SK-N-SH treated with all-trans-retinoic acid at 6 μM for 48 hours (cell line): ENCODE results near the gene ZNF701.

Experiments
- ATAC-seq: fragments of 200-7000 bp; cut with Tn5 transposase; 3 replicates; pipeline ENCODE4 v1.9.1; 2020; ENCODE audit warnings: mild to moderate bottlenecking, moderate library complexity
- ARNTL ChIP-seq: fragments of 450-650 bp; formaldehyde crosslinking; IDR thresholded peaks from 2 replicates; pipeline ENCODE4 v1.5.0; 2020; ENCODE audit warnings: low read depth, mild to moderate bottlenecking, moderate library complexity, borderline replicate concordance
- CSDC2 ChIP-seq: fragments of 250-450 bp; sonication (Bioruptor Pico); IDR thresholded peaks from 2 replicates; pipeline ENCODE4 v1.5.0; 2020; ENCODE audit warnings: mild to moderate bottlenecking, moderate library complexity
- ESRRG ChIP-seq: fragments of 250-450 bp; sonication (Bioruptor Pico); IDR thresholded peaks from 2 replicates; pipeline ENCODE4 v1.6.1; 2021; ENCODE audit warnings: mild to moderate bottlenecking
- GLIS3 ChIP-seq: fragments of 250-450 bp; sonication (Bioruptor Pico); IDR thresholded peaks from 2 replicates; pipeline ENCODE4 v1.5.0; 2020; ENCODE audit warnings: mild to moderate bottlenecking, moderate library complexity
- ISL1 ChIP-seq: fragments of 250-450 bp; sonication (Bioruptor Pico); IDR thresholded peaks from 2 replicates; pipeline ENCODE4 v2.1.2; 2022; ENCODE audit warnings: mild to moderate bottlenecking, moderate library complexity
- OSR1 ChIP-seq: fragments of 250-450 bp; sonication (Bioruptor Pico); IDR thresholded peaks from 2 replicates; pipeline ENCODE4 v1.8.0; 2022; ENCODE audit warnings: moderate library complexity, mild to moderate bottlenecking, inconsistent platforms
- RARB ChIP-seq: fragments of 250-450 bp; sonication (Bioruptor Pico); IDR thresholded peaks from 2 replicates; pipeline ENCODE4 v1.8.0; 2021; ENCODE audit warnings: mild to moderate bottlenecking, moderate library complexity
- SNAI2 ChIP-seq: fragments of 250-450 bp; sonication (Bioruptor Pico); IDR thresholded peaks from 2 replicates; pipeline ENCODE4 v1.5.0; 2020; ENCODE audit warnings: mild to moderate bottlenecking, moderate library complexity
- TCF4 ChIP-seq: fragments of 250-450 bp; sonication (Bioruptor Pico); IDR thresholded peaks from 2 replicates; pipeline ENCODE4 v1.8.0; 2021; ENCODE audit warnings: mild to moderate bottlenecking, moderate library complexity, borderline replicate concordance
- TOX ChIP-seq: fragments of 250-450 bp; sonication (Bioruptor Pico); IDR thresholded peaks from 2 replicates; pipeline ENCODE4 v1.8.0; 2021; ENCODE audit warnings: mild to moderate bottlenecking, moderate library complexity, borderline replicate concordance
- ZC3H10 ChIP-seq: fragments of 250-450 bp; sonication (Bioruptor Pico); IDR thresholded peaks from 2 replicates; pipeline ENCODE4 v1.5.1; 2021; ENCODE audit warnings: mild to moderate bottlenecking, moderate library complexity
- ZFP30 ChIP-seq: fragments of 450-650 bp; formaldehyde crosslinking; IDR thresholded peaks from 2 replicates; pipeline ENCODE4 v1.5.0; 2022; ENCODE audit warnings: mild to moderate bottlenecking, moderate library complexity
- ZNF565 ChIP-seq: fragments of 450-650 bp; formaldehyde crosslinking; conservative IDR thresholded peaks from 2 replicates; pipeline ENCODE4 v1.5.0; 2020; ENCODE audit warnings: low read depth, mild to moderate bottlenecking, moderate library complexity
- ZNF70 ChIP-seq: fragments of 450-650 bp; formaldehyde crosslinking; IDR thresholded peaks from 2 replicates; pipeline ENCODE4 v1.5.0; 2020; ENCODE audit warnings: mild to moderate bottlenecking, moderate library complexity
- ZNF8 ChIP-seq: fragments of 450-650 bp; formaldehyde crosslinking; IDR thresholded peaks from 2 replicates; pipeline ENCODE4 v1.5.0; 2020; ENCODE audit warnings: mild to moderate bottlenecking, moderate library complexity
- TF ChIP-seq, protein P1 (sequence below): fragments of 250-450 bp; sonication (Bioruptor Pico); IDR thresholded peaks from 2 replicates; pipeline ENCODE4 v1.8.0; 2021; ENCODE audit warnings: low read depth, mild to moderate bottlenecking, moderate library complexity, borderline replicate concordance
- TF ChIP-seq, protein P2 (sequence below): fragments of 250-450 bp; sonication (Bioruptor Pico); IDR thresholded peaks from 2 replicates; pipeline ENCODE4 v1.8.0; 2020; ENCODE audit warnings: mild to moderate bottlenecking, moderate library complexity, borderline replicate concordance
- TF ChIP-seq, protein P3 (sequence below): fragments of 250-450 bp; sonication (Bioruptor Pico); IDR thresholded peaks from 2 replicates; pipeline ENCODE4 v1.5.0; 2020; ENCODE audit warnings: mild to moderate bottlenecking, moderate library complexity
- TF ChIP-seq, protein P4 (sequence below): fragments of 250-450 bp; sonication (Bioruptor Pico); IDR thresholded peaks from 2 replicates; pipeline ENCODE4 v1.5.1; 2021; ENCODE audit warnings: mild to moderate bottlenecking, moderate library complexity

ZNF701 gene

DNA sequence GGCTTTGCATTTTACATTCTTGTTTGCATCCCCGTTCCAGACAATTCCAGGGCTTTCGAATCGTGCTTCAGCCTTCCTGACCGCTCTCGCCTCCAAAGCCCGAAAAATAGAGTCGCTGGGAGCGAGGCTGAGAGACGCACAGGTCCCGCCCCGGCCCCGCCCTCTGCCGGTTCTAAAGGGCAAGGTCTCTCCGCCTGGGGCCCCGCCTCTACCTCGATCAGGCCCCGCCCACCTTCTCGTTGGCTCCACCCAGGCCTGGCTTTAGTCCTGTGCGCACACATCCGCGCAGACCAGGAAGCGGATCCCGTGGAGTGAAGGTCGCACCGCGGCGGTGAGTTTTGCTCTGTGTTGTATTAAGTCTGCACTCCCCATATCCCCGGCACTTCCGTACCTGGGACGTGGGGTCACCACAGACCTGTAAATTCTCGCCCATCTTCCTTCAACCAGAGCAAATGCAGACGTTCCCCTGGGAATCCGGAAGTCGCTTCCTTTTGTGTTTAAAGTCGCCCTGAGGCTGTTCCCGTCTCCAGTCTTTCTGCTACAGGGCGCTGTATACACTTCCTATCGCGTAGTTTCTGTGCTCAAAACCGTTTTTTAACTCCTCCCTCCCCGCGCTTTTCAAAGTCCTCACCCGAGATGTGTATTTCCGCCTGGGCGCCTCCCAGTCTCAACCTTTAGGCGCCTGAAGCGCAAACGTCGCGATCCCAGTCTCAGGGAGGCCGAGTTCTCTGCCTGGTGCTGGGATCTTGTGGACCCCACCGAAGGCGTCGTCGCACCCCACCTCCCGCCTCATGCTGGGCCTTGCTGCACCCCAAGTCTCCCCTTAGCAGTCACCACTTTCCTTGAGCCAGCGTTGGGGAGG lies at the start of gene ZNF701:
ZNF701 (plus strand) TSS at position 288 of the 862 bp plus-strand sequence. CDS start 3,861 bp downstream, outside the sequence.
- peak; percentile 99 for ATAC-seq
- TF ChIP-seq ZNF70 (CRISPR knock-in tag) (no peak), ZNF565 (CRISPR knock-in tag) (no peak), OSR1 (CRISPR knock-in tag) (no peak), ZC3H10 (CRISPR knock-in tag) (no peak), TCF4 (CRISPR knock-in tag) (no peak), ISL1 (no peak), ESRRG (CRISPR knock-in tag) (no peak), RARB (CRISPR knock-in tag) (no peak), ARNTL (no peak)
- TF ChIP-seq, protein P1, sequence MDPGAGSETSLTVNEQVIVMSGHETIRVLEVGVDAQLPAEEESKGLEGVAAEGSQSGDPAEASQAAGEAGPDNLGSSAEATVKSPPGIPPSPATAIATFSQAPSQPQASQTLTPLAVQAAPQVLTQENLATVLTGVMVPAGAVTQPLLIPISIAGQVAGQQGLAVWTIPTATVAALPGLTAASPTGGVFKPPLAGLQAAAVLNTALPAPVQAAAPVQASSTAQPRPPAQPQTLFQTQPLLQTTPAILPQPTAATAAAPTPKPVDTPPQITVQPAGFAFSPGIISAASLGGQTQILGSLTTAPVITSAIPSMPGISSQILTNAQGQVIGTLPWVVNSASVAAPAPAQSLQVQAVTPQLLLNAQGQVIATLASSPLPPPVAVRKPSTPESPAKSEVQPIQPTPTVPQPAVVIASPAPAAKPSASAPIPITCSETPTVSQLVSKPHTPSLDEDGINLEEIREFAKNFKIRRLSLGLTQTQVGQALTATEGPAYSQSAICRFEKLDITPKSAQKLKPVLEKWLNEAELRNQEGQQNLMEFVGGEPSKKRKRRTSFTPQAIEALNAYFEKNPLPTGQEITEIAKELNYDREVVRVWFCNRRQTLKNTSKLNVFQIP (CRISPR knock-in tag), result no peak
- TF ChIP-seq, all 23 proteins: peak for 0

DNA sequence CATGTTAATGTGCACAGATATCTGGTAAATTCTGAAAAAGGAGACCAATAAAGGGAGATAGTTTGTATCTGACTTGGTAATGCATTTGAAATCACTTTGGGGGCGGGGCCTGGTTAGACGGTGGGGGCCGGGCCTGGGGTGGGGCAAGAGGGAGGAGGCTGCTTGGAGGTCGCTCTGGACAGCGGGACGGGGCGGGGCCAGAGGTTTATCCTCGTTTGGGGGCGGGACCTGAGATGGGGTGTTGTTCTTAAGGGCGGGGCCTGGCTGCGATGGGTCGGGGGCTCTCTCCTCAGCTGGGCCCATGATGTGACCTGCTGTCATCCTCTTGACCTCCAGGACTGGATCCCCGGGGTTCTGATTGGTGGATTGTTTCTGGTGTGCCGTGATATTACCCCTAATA lies 47.5 kb upstream of the ZNF701 start:
- ATAC-seq, result no peak

More for the DNA sequence above, 47.5 kb upstream of the ZNF701 start:
- TF ChIP-seq ISL1 (no peak), ZNF70 (CRISPR knock-in tag) (no peak), ESRRG (CRISPR knock-in tag) (no peak), GLIS3 (no peak), OSR1 (CRISPR knock-in tag) (no peak), CSDC2 (CRISPR knock-in tag) (no peak), TCF4 (CRISPR knock-in tag) (no peak), TOX (CRISPR knock-in tag) (no peak), ZNF8 (CRISPR knock-in tag) (no peak), ZNF565 (CRISPR knock-in tag) (no peak), SNAI2 (no peak), ZFP30 (CRISPR knock-in tag) (no peak)
- TF ChIP-seq, protein P1 (CRISPR knock-in tag), result no peak
- TF ChIP-seq, protein P2, sequence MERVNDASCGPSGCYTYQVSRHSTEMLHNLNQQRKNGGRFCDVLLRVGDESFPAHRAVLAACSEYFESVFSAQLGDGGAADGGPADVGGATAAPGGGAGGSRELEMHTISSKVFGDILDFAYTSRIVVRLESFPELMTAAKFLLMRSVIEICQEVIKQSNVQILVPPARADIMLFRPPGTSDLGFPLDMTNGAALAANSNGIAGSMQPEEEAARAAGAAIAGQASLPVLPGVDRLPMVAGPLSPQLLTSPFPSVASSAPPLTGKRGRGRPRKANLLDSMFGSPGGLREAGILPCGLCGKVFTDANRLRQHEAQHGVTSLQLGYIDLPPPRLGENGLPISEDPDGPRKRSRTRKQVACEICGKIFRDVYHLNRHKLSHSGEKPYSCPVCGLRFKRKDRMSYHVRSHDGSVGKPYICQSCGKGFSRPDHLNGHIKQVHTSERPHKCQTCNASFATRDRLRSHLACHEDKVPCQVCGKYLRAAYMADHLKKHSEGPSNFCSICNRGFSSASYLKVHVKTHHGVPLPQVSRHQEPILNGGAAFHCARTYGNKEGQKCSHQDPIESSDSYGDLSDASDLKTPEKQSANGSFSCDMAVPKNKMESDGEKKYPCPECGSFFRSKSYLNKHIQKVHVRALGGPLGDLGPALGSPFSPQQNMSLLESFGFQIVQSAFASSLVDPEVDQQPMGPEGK (CRISPR knock-in tag), result no peak
- TF ChIP-seq, protein P3, sequence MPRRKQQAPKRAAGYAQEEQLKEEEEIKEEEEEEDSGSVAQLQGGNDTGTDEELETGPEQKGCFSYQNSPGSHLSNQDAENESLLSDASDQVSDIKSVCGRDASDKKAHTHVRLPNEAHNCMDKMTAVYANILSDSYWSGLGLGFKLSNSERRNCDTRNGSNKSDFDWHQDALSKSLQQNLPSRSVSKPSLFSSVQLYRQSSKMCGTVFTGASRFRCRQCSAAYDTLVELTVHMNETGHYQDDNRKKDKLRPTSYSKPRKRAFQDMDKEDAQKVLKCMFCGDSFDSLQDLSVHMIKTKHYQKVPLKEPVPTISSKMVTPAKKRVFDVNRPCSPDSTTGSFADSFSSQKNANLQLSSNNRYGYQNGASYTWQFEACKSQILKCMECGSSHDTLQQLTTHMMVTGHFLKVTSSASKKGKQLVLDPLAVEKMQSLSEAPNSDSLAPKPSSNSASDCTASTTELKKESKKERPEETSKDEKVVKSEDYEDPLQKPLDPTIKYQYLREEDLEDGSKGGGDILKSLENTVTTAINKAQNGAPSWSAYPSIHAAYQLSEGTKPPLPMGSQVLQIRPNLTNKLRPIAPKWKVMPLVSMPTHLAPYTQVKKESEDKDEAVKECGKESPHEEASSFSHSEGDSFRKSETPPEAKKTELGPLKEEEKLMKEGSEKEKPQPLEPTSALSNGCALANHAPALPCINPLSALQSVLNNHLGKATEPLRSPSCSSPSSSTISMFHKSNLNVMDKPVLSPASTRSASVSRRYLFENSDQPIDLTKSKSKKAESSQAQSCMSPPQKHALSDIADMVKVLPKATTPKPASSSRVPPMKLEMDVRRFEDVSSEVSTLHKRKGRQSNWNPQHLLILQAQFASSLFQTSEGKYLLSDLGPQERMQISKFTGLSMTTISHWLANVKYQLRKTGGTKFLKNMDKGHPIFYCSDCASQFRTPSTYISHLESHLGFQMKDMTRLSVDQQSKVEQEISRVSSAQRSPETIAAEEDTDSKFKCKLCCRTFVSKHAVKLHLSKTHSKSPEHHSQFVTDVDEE (CRISPR knock-in tag), result no peak
- TF ChIP-seq, protein P4, sequence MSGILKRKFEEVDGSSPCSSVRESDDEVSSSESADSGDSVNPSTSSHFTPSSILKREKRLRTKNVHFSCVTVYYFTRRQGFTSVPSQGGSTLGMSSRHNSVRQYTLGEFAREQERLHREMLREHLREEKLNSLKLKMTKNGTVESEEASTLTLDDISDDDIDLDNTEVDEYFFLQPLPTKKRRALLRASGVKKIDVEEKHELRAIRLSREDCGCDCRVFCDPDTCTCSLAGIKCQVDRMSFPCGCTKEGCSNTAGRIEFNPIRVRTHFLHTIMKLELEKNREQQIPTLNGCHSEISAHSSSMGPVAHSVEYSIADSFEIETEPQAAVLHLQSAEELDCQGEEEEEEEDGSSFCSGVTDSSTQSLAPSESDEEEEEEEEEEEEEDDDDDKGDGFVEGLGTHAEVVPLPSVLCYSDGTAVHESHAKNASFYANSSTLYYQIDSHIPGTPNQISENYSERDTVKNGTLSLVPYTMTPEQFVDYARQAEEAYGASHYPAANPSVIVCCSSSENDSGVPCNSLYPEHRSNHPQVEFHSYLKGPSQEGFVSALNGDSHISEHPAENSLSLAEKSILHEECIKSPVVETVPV, result no peak
